ENCODE data around the gene IL6. TPM values are rescaled to one million over a fixed set of nuclear protein-coding genes. Genes with fewer than 3 reads are reported as not detected.

IL6 gene
- total and polyA plus RNA-seq, 2 donors from 2014 or later, result 0.58 to 1.6 TPM

DNA sequence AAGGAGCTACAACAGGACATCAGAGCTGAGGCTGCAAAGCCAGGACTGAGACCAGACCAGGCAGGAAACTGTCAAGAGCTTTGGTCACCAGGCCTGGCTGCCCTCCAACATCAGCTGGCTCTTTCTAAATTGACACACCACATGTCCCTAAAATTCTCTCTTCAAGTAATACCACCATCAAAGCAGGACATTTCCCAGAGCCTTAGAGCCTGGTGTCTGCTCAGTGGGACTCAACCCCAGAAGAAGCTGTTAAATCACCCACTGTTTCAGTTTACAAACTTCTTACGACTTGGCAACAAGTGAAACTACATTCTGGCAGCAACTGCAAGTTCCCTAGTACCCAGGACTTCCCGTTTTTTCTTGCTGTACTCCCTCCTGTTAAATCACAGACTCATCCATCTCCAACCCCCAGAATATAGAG is 3.8 kb upstream of the IL6 start:
- Histone ChIP-seq H3K4me1 (ENCODE audit: control insufficient read depth in 2 of 3, insufficient read depth in 2 of 3, low read depth in 1 of 3, low read length in 3 of 3) (peaks cover 0 to 12% (median 7%) of the 10 kb centered on the region in 3 donors), H3K4me3 (ENCODE audit: low read length in 3 of 3) (peak overlapping the region in 1 of 3 donors; percentile 22), H3K36me3 (ENCODE audit: control insufficient read depth in 2 of 3, insufficient read depth in 3 of 3, low read length in 3 of 3) (no peaks in the 10 kb centered on the region), H3K27ac (ENCODE audit: low read depth in 2 of 2, low read length in 2 of 2) (peak overlapping the region in 1 of 2 donors; percentile 55), H3K27me3 (ENCODE audit: control insufficient read depth, insufficient read depth, low read length) (no peaks in the 10 kb centered on the region), H3K9ac (ENCODE audit: low read length in 3 of 3) (peak overlapping the region in 1 of 3 donors; percentile 8), H3K9me3 (ENCODE audit: control insufficient read depth in 2 of 3, insufficient read depth in 1 of 3, low read length in 3 of 3) (no peaks in the 10 kb centered on the region)
- intact Hi-C loops (cut with DNase I), result loop anchor here (10.0 kb wide), 1 partner anchor 168 kb away; no protein-coding TSS in a partner anchor
- no peak for FAIRE-seq
- TF ChIP-seq, protein P1, sequence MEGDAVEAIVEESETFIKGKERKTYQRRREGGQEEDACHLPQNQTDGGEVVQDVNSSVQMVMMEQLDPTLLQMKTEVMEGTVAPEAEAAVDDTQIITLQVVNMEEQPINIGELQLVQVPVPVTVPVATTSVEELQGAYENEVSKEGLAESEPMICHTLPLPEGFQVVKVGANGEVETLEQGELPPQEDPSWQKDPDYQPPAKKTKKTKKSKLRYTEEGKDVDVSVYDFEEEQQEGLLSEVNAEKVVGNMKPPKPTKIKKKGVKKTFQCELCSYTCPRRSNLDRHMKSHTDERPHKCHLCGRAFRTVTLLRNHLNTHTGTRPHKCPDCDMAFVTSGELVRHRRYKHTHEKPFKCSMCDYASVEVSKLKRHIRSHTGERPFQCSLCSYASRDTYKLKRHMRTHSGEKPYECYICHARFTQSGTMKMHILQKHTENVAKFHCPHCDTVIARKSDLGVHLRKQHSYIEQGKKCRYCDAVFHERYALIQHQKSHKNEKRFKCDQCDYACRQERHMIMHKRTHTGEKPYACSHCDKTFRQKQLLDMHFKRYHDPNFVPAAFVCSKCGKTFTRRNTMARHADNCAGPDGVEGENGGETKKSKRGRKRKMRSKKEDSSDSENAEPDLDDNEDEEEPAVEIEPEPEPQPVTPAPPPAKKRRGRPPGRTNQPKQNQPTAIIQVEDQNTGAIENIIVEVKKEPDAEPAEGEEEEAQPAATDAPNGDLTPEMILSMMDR (IDR thresholded peaks at IDR 0.05; ENCODE audit: borderline replicate concordance, extremely low read depth, insufficient read depth), result no peak
- peak in 3 of 5 donors; percentile 20 to 86 (median 42) for DNase-seq

DNA sequence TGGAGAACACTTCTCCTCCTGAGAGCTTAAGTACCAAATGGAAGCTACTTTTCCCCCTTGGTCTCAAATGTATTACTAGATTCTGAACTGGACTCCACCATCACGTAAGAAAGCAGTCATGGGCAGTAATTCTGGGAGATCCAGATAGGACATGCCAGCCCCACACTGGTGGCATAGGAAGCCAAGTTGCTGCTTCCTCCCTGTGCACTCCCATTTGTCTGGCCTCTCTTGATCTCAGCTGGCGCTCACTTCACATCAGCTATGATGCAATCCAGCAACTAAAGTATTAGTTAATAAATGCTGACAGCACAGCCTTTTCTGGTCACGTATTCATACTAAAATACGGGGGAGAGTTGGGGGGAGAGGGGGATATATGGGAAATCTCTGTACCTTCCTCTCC is 3.4 kb upstream of the IL6 start:
- peak overlapping the region in 1 of 3 donors; percentile 8 for H3K9ac ChIP-seq (ENCODE audit: low read length in 3 of 3)
- no peaks in the 10 kb centered on the region for H3K27me3 ChIP-seq (ENCODE audit: control insufficient read depth, insufficient read depth, low read length)
- H3K9me3 ChIP-seq (ENCODE audit: control insufficient read depth in 2 of 3, insufficient read depth in 1 of 3, low read length in 3 of 3), result no peaks in the 10 kb centered on the region
- no peak overlapping the region for H3K4me3 ChIP-seq (ENCODE audit: low read length in 3 of 3)
- H3K27ac ChIP-seq (ENCODE audit: low read depth in 2 of 2, low read length in 2 of 2), result peak overlapping the region in 1 of 2 donors; percentile 55
- no peak for DNase-seq
- H3K36me3 ChIP-seq (ENCODE audit: control insufficient read depth in 2 of 3, insufficient read depth in 3 of 3, low read length in 3 of 3), result no peaks in the 10 kb centered on the region
- intact Hi-C loops (cut with DNase I), result loop anchor here (10.0 kb wide), 1 partner anchor 169 kb away; no protein-coding TSS in a partner anchor
- TF ChIP-seq, protein P1 (IDR thresholded peaks at IDR 0.05; ENCODE audit: borderline replicate concordance, extremely low read depth, insufficient read depth), result no peak
- no peak for FAIRE-seq
- H3K4me1 ChIP-seq (ENCODE audit: control insufficient read depth in 2 of 3, insufficient read depth in 2 of 3, low read depth in 1 of 3, low read length in 3 of 3), result peaks cover 0 to 12% (median 7%) of the 10 kb centered on the region in 3 donors

DNA sequence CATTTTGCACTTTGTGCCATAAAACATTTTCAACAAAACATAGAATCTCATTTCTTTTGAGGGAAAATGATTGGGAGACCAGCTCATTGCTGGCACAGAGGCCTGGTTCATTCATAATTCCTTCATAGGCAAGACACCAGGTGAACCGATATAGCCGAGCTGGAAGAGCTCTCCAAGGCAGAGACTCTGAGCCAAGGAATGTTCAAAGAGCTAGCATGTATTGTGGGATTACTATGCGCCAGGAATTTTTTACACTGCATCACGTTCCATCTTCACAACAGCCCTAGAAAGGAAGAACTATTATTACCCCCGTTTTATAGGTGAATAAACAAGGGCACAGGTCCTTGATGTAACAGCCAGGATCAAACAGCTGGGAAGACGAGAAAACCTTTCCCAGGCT is 2.1 kb upstream of the IL6 start:
- FAIRE-seq, result no peak
- TF ChIP-seq, protein P1 (IDR thresholded peaks at IDR 0.05; ENCODE audit: borderline replicate concordance, extremely low read depth, insufficient read depth), result no peak
- Histone ChIP-seq H3K4me3 (ENCODE audit: low read length in 3 of 3) (no peak overlapping the region), H3K4me1 (ENCODE audit: control insufficient read depth in 2 of 3, insufficient read depth in 2 of 3, low read depth in 1 of 3, low read length in 3 of 3) (peaks cover 0 to 12% (median 7%) of the 10 kb centered on the region in 3 donors), H3K27ac (ENCODE audit: low read depth in 2 of 2, low read length in 2 of 2) (no peak overlapping the region), H3K27me3 (ENCODE audit: control insufficient read depth, insufficient read depth, low read length) (no peaks in the 10 kb centered on the region), H3K9me3 (ENCODE audit: control insufficient read depth in 2 of 3, insufficient read depth in 1 of 3, low read length in 3 of 3) (no peaks in the 10 kb centered on the region), H3K9ac (ENCODE audit: low read length in 3 of 3) (no peak overlapping the region), H3K36me3 (ENCODE audit: control insufficient read depth in 2 of 3, insufficient read depth in 3 of 3, low read length in 3 of 3) (no peaks in the 10 kb centered on the region)
- intact Hi-C loops (cut with DNase I), result loop anchor here (10.0 kb wide), 1 partner anchor 170 kb away; no protein-coding TSS in a partner anchor
- no peak for DNase-seq

Data from kidney (tissue), 14 donors.